Peyer's patch (tissue), 4 donors: Measurements from ENCODE around the gene KCNC3. TPM values are rescaled to one million over a fixed set of nuclear protein-coding genes. Genes with fewer than 3 reads are reported as not detected.
"Not testable (repeated sequence)": the region's sequence is repeated elsewhere in the genome, so short reads cannot be mapped to it uniquely, and the experiment has no call there.

Experiments used
- DNase-seq, 3 donors: peaks; one replicate each; pipeline ENCODE4 v3.0.0-alpha.2; 2017 to 2019
- H3K27ac ChIP-seq, 4 donors: fragments of 200-600 bp; sonication (generic); one replicate each; pipeline ENCODE4 v1.5.1; 2016 to 2019
- H3K27me3 ChIP-seq, 2 donors: fragments of 200-600 bp; sonication (generic); one replicate each; pipeline ENCODE4 v1.5.1; 2019
- H3K36me3 ChIP-seq, 3 donors: fragments of 200-600 bp; sonication (generic); one replicate each; pipeline ENCODE4 v1.5.1; 2016 to 2019
- H3K4me1 ChIP-seq, 4 donors: fragments of 200-600 bp; sonication (generic); one replicate each; pipeline ENCODE4 v1.5.1; 2016 to 2019
- H3K4me3 ChIP-seq, 4 donors: fragments of 200-600 bp; sonication (generic); 1 replicate in 3 of 4; 2 replicates in 1 of 4; pipeline ENCODE4 v1.5.1; 2016 to 2019; ENCODE audit warnings: mild to moderate bottlenecking in 1 of 4
- H3K9me3 ChIP-seq, 4 donors: fragments of 200-600 bp; sonication (generic); one replicate each; pipeline ENCODE4 v1.5.1; 2016 to 2019; ENCODE audit warnings: mild to moderate bottlenecking in 1 of 4
- CTCF ChIP-seq, 6 experiments: fragments of 450-650 bp in 4 of 6; fragments of 200-600 bp in 2 of 6; sonication (generic) in 1 of 6; IDR thresholded peaks; one replicate each; pipeline ENCODE4 v1.5.1; 2017 to 2019; ENCODE audit warnings: antibody characterized with exemption in 6 of 6, mild to moderate bottlenecking in 3 of 6, moderate library complexity in 1 of 6
- POLR2A ChIP-seq, 2 donors: fragments of 450-650 bp; IDR thresholded peaks; one replicate each; pipeline ENCODE4 v1.5.1; 2017; ENCODE audit warnings: antibody characterized with exemption in 2 of 2, mild to moderate bottlenecking in 2 of 2, moderate library complexity in 2 of 2
- total RNA-seq, 4 donors: library from RNA; depleted of rRNA; stranded (reverse); fragments of >200 nt; gene quantifications; one replicate each; pipeline ENCODE4 v1.1.0, GENCODE V29; 2016

Gene KCNC3
- total RNA-seq, 4 donors from 2014 or later: 0.18 to 3.3 (median 1.1) TPM

GRCh38 chr19:50330365-50331078 is 1.3 kb upstream of the KCNC3 start:
- TF ChIP-seq CTCF (IDR thresholded peaks at IDR 0.05): no peak
- no peak for TF ChIP-seq POLR2A (IDR thresholded peaks at IDR 0.05)
- peaks cover 0 to 38% of the 10 kb centered on the region in 2 donors for H3K27me3 ChIP-seq
- peak overlapping the region in 3 of 4 donors; percentile 54 to 79 (median 61) for H3K27ac ChIP-seq
- H3K36me3 ChIP-seq: no peaks in the 10 kb centered on the region
- peak overlapping the region; percentile 10 to 43 (median 36) for H3K4me3 ChIP-seq
- H3K4me1 ChIP-seq: peaks cover 0 to 55% (median 24%) of the 10 kb centered on the region in 4 donors
- peak; percentile 79 to 91 (median 86) for DNase-seq
- peaks cover 0 to 3% (median 0%) of the 10 kb centered on the region in 4 donors for H3K9me3 ChIP-seq

GRCh38 chr19:50329926-50330294 is 733 bp upstream of the KCNC3 start:
- not testable (repeated sequence) for DNase-seq, H3K9me3 ChIP-seq, H3K36me3 ChIP-seq
- Histone ChIP-seq H3K4me3 (peak overlapping the region in 3 of 4 donors; percentile 15 to 33 (median 16)), H3K27me3 (peaks cover 0 to 38% of the 10 kb centered on the region in 2 donors), H3K4me1 (peaks cover 0 to 61% (median 25%) of the 10 kb centered on the region in 4 donors), H3K27ac (peak overlapping the region; percentile 19 to 79 (median 52))

GRCh38 chr19:50328873-50329145 is 368 bp downstream of the KCNC3 start:
- DNase-seq: no peak
- no peak for TF ChIP-seq CTCF (IDR thresholded peaks at IDR 0.05)
- no peak for TF ChIP-seq POLR2A (IDR thresholded peaks at IDR 0.05)
- H3K9me3 ChIP-seq: peaks cover 0 to 4% (median 0%) of the 10 kb centered on the region in 4 donors
- H3K27me3 ChIP-seq: peaks cover 0 to 38% of the 10 kb centered on the region in 2 donors
- H3K27ac ChIP-seq: peak overlapping the region in 1 of 4 donors; percentile 79
- peaks cover 0 to 56% (median 23%) of the 10 kb centered on the region in 4 donors for H3K4me1 ChIP-seq
- H3K36me3 ChIP-seq: no peaks in the 10 kb centered on the region
- peak overlapping the region in 3 of 4 donors; percentile 45 to 52 (median 51) for H3K4me3 ChIP-seq

GRCh38 chr19:50328224-50328872 is 829 bp downstream of the KCNC3 start:
- peaks cover 0 to 54% (median 22%) of the 10 kb centered on the region in 4 donors for H3K4me1 ChIP-seq
- peak overlapping the region; percentile 27 to 52 (median 48) for H3K4me3 ChIP-seq
- DNase-seq: peak in 1 of 3 donors; percentile 53
- TF ChIP-seq POLR2A (IDR thresholded peaks at IDR 0.05) (no peak), CTCF (IDR thresholded peaks at IDR 0.05) (peak in 2 of 6 experiments; percentile 16 to 24)
- H3K27ac ChIP-seq: peak overlapping the region in 1 of 4 donors; percentile 57
- no peaks in the 10 kb centered on the region for H3K36me3 ChIP-seq
- peaks cover 0 to 4% (median 0%) of the 10 kb centered on the region in 4 donors for H3K9me3 ChIP-seq
- H3K27me3 ChIP-seq: peaks cover 0 to 38% of the 10 kb centered on the region in 2 donors

- H3K4me3 ChIP-seq: peak overlapping the region in 2 of 4 donors; percentile 51 to 52
- DNase-seq: no peak
- no peaks in the 10 kb centered on the region for H3K36me3 ChIP-seq
- peaks cover 0 to 4% (median 0%) of the 10 kb centered on the region in 4 donors for H3K9me3 ChIP-seq
- peaks cover 0 to 47% (median 15%) of the 10 kb centered on the region in 4 donors for H3K4me1 ChIP-seq
- H3K27ac ChIP-seq: no peak overlapping the region
- peaks cover 0 to 34% of the 10 kb centered on the region in 2 donors for H3K27me3 ChIP-seq
- TF ChIP-seq POLR2A (IDR thresholded peaks at IDR 0.05) (no peak), CTCF (IDR thresholded peaks at IDR 0.05) (no peak)
Observed at GRCh38 chr19:50327461-50328223, 1.5 kb downstream of the KCNC3 start.
